OCI-M1 (cell line): ENCODE data around the gene H2BW1.
"Not testable (repeated sequence)": the region's sequence is repeated elsewhere in the genome, so short reads cannot be mapped to it uniquely, and the experiment has no call there.

Experiments used
- DNase-seq: peaks from one replicate; lab custom pipeline; 2025; lab: John Stamatoyannopoulos, UW

Gene H2BW1, protein sequence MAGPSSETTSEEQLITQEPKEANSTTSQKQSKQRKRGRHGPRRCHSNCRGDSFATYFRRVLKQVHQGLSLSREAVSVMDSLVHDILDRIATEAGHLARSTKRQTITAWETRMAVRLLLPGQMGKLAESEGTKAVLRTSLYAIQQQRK

DNA sequence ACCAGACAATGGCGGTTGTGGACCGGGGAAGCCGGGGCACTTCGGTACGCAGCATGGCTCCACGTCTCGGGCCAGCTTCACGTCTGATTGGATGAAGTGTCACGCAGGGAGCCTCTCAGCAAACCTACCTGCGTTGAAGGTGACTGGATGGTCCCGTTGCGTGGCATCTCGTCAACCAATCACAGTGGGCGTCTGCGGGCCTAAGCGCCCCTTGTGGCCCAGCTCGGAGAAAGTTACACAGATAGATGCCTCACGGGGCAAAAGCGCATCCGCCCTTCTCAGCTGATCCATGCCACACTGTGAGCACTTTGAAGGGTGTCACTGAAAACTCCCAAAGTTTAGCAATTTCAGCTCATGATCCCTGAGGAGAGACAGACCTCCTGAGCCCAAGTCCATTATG lies at the start of gene H2BW1:
Gene H2BW1 (minus strand): TSS at position 103 of the 400 bp plus-strand sequence. CDS start 132 bp downstream, outside the sequence.
- DNase-seq: no peak

DNA sequence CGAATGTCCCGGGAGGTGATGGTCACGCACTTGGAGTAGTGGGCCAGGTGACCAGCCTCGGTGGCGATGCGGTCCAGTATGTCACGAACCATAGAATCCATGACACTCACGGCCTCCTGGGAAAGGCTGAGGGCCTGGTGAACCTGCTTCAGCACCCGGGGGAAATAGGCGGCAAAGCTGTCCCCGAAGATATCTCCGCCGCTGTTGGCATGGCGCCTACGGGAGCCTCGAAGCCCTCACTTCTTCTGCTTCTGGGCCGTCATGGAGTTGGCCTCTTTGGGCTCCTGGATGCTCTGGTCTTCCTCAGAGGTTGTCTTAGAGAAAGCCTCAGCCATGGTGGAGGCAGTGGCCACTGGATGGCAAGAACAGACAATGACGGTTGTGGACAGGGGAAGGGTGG lies 49.1 kb upstream of the H2BW1 start:
- DNase-seq: not testable (repeated sequence)

DNA sequence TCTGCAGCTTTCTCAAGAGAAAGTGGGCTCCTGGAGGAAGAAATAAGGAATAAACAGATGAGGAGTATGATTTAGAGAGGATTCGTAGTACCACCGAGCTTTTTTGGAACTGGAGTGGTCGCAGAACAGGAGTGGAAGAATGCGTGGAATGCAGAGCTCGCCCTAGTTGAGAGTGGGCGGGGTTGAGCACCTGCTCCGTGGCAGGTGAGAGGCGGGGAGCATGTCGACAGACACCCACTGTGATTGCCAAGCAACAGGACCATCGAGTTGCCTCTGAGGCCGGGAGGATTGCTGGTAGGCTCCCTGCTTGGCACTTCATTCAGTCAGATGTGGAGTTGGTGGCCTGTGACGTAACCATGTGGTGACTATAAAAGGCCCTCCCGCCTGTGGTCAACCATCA lies 41.4 kb upstream of the H2BW1 start:
- not testable (repeated sequence) for DNase-seq

DNA sequence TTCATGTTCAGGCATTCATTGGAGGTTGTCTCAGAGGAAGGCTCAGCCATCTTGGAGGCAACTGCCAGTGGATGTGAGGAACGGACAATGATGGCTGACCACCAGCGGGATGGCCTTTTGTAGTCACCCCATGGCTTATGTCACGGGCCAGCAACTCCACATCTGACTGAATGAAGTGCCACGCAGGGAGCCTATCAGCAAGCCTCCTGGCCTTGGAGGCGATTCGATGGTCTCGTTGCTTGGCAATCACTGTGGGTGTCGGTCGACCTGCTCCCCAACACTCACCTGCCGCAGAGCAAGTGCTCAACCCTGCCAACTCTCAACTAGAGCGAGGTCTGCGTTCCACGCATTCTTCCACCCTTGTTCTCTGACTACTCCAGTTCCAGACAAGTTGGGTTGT lies 33.7 kb upstream of the H2BW1 start:
- no peak for DNase-seq

DNA sequence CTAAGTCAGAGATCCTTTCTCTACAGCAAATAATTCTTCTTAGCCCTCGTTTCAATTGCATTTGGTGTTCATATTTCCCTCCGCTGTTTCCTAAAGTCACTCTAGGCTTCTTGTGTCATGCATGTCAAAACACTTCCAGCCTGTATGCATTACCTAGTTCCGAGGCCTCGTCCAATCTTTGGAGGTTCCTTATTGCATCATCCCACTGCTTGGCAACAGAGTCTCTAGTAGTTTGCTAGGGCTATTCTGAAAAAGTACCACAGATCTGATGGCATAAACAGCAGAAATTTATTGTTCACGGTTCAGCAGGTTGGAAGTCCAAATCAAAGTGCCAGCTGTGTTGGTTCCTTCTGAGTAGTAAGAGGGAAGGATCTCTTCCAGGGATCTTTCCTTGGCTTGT lies 32.1 kb upstream of the H2BW1 start:
- no peak for DNase-seq

DNA sequence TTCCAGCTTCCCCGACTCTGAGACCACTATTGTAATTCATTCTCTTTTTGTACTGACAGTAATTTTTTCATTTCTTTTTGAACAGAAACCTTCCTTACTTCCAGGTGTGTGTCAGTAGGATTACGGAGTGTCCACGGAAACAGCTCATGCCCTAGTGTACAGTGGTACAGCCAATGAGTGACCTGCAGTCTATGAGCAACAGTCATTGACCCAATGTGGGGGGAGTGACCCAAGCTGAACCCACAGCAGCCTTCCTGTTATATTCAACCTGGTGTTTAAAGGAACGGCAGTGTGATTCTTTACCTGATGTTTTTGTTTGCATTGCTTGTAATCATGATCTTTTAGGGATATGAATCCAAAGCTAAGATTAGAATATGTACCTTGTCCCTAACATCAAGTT lies 27.5 kb upstream of the H2BW1 start:
- DNase-seq: no peak

DNA sequence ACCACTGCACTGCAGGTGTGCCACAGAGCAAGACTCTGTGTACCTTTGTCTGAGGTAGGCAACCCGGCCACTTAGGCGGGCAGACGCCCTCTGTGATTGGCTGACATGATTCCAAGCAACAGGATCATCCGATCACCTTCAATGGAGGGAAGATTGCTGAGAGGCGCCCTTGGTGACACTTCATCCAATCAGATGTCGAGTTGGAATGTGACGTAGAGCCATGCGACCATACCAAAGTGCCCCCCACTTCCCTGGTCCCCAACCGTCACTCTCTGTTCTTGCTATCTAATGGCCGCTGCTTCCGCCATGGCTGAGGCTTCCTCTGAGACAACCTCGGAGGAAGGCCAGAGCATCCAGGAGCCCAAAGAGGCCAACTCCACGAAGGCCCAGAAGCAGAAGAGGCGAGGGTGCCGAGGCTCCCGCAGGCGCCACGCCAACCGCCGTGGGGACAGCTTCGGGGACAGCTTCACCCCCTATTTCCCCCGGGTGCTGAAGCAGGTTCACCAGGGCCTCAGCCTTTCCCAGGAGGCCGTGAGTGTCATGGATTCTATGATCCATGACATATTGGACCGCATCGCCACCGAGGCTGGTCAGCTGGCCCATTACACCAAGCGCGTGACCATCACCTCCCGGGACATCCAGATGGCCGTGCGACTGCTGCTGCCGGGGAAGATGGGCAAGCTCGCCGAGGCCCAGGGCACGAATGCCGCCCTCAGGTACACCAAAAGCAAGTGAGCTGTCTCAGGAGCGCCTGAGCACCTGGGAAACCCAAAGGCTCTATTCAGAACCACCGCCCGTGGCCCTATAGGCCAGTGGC lies 26.4 kb upstream of the H2BW1 start, which contains the start of gene H2BW2:
Gene H2BW2 (plus strand): TSS at position 268 of the 817 bp plus-strand sequence. CDS start 39 bp downstream, at position 307.
- DNase-seq: no peak

DNA sequence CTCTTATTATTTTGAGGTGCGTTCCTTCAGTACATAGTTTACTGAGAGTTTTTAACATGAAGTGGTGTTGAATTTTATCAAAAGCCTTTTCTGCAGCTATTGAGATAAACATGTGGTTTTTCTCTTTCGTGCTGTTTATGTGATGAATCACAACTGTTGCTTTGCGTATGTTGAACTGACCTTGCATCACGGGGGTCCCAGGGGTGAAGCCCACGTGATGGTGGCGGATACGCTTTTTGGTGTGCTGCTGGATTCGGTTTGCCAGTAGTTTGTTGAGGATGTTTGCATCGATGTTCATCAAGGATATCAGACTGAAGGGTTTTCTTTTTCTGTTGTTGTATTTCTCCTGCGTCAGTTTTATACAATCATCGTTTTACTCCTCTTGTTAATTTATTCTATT lies 4.6 kb upstream of the H2BW1 start:
- no peak for DNase-seq

DNA sequence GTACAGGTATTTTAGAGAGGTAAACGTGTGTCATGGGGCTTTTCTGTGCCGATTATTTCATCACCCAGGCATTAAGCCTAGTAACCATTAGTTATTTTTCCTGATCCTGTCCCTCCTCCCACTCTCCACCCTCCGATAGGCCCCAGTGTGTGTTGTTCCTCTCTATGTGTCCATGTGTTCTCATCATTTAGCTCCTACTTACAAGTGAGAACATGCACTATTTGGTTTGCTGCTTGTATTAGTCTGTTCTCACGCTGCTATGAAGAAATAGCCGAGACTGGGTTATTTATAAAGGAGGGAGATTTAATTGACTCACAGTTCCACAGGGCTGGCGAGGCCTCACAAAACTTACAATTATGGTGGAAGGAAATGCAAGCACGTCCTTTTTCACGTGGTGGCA lies 2.1 kb upstream of the H2BW1 start:
- DNase-seq: not testable (repeated sequence)

DNA sequence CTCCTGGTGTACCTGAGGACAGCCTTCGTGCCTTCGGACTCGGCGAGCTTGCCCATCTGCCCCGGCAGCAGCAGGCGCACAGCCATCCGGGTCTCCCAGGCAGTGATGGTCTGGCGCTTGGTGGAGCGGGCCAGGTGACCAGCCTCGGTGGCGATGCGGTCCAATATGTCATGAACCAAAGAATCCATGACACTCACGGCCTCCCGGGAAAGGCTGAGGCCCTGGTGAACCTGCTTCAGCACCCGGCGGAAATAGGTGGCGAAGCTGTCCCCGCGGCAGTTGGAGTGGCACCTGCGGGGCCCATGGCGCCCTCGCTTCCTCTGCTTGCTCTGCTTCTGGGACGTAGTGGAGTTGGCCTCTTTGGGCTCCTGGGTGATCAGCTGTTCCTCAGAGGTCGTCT lies 350 bp downstream of the H2BW1 start:
- no peak for DNase-seq

DNA sequence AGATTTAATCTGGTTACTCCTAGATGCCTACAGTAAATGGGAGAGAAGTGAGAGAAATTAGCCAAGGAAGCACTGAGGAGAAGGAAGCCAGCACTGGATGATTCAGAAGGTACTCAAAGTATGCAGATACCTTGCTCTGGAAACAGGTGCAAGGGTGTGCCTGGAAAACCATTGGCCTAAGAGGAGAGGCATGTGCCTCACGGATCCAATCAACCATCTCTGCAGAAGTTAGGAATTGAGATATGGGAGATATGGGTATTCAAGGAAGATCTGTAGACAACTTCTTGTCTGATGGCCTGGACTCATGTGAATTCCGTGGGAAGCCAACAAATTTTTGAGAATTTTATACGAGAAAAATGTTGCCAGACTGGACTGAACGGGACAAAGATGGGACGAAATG lies 4.7 kb downstream of the H2BW1 start:
- no peak for DNase-seq

DNA sequence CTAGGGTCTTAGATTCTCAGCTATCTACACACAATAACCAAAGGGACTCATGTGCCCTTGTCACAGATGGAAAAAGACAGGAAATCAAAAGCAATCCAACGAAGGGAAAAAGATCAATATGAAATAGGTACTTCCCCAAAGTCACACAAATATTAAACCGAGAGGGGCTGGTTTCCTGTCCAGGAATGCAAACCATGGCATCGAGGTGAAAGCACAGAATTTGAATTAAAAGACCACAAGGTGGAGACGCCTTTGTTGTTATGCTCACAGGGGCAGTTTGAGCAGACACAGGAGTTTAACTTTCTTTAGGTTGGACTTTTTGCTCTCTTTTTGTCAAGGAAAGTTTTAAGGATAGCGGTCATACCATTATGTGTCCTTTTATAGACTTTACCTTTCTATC lies 14.3 kb downstream of the H2BW1 start:
- no peak for DNase-seq

DNA sequence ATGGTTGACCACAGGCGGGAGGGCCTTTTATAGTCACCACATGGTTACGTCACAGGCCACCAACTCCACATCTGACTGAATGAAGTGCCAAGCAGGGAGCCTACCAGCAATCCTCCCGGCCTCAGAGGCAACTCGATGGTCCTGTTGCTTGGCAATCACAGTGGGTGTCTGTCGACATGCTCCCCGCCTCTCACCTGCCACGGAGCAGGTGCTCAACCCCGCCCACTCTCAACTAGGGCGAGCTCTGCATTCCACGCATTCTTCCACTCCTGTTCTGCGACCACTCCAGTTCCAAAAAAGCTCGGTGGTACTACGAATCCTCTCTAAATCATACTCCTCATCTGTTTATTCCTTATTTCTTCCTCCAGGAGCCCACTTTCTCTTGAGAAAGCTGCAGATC lies 30.0 kb downstream of the H2BW1 start:
- not testable (repeated sequence) for DNase-seq

DNA sequence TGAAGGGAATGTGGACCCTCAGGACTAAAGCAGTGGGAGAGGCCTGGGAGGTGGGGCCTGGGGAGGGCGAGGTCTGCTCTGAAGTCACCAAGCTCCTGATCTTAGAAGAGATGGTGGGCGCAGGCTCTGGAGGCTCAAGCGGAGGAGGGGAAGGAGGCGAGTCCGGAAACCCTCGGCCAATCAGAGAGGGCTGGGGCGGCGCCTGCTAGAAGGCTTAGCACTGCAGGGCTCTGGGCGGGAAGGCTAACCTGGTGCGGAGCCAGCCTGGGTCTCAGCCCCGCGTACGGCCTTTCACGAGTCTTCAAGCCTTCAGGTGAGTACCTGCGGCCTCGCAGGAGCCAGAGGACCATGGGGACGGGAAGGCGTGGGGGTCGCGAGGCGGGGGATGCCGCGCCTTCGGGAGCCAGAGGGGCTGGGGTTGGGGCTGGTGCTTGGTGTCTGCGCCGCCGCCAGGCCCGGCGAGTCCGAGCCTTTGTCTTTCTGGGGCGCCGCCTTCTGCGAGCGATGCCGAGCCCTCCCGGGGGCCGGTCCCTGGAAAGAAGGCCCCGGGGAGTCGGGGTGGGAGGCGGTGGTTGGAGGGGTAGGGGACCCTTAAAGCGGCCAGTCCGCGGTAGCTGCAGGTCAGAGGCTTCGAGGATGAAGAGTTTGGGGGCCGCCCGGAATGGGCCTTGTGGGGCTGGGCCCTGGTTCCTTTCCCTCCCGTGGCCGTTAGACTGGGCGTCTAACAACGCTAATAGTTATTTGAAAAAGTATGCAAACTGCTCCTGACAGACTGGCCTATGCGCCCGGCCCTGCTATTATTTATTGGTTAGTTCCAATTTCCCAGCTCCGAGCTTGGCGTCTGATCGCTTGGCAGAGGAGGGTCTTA lies 50.9 kb downstream of the H2BW1 start, which contains the start of gene TMSB15B:
Gene TMSB15B (plus strand): TSS at position 217 of the 868 bp plus-strand sequence.
- DNase-seq: not testable (repeated sequence)
